Measurements from ENCODE around the gene PDE4C. TPM values are rescaled to one million over a fixed set of nuclear protein-coding genes. Genes with fewer than 3 reads are reported as not detected.

PDE4C gene
- total and polyA plus RNA-seq, 9 of the 15 experiments (the other 6 are each of a cell fraction or from before 2014, with no cell fraction given): 0.04 to 0.91 (median 0.20) TPM; not detected in 1

GRCh38 chr19:18223860-18224524 lies 2.2 kb downstream of the PDE4C start (continued):
- TF ChIP-seq CUX1 (CRISPR knock-in tag; IDR thresholded peaks at IDR 0.05): no peak
- 0 out of 2 replicates have a peak, but pooled peaks have one; percentile 16 for TF ChIP-seq TAF7 (tag; IDR thresholded peaks at IDR 0.05)
- TF ChIP-seq SMAD4 (CRISPR knock-in tag; conservative IDR thresholded peaks at IDR 0.05): peak; percentile 82
- TF ChIP-seq MAX (CRISPR knock-in tag; IDR thresholded peaks at IDR 0.05): peak; percentile 72
- TF ChIP-seq ZBTB33 (CRISPR knock-in tag; IDR thresholded peaks at IDR 0.05): peak; percentile 70
- no peak for TF ChIP-seq GATA2 (CRISPR knock-in tag; IDR thresholded peaks at IDR 0.05)
- TF ChIP-seq MIER1 (IDR thresholded peaks at IDR 0.05; ENCODE audit: low read depth): peak; percentile 77
- TF ChIP-seq RAD21 (CRISPR knock-in tag; conservative IDR thresholded peaks at IDR 0.05 in 1 of 2, IDR thresholded peaks at IDR 0.05 in 1 of 2): 0 out of 4 replicates have a peak, but pooled peaks have one; percentile 4 to 6
- peak; percentile 89 for TF ChIP-seq GABPB1 (CRISPR knock-in tag; IDR thresholded peaks at IDR 0.05)
- TF ChIP-seq HCFC1 (IDR thresholded peaks at IDR 0.05; ENCODE audit: low read depth, low read length): peak; percentile 61; the same call in 1 of the 2 replicates
- peak; percentile 26; the same call in 1 of the 2 replicates for TF ChIP-seq SAFB (IDR thresholded peaks at IDR 0.05; ENCODE audit: borderline replicate concordance, low read depth, low read length)
- TF ChIP-seq BCOR (IDR thresholded peaks at IDR 0.05): peak; percentile 91
- peak in 1 of 2 experiments; percentile 37; a peak in 2 of 4 replicates for TF ChIP-seq TBL1XR1 (IDR thresholded peaks at IDR 0.05; ENCODE audit: low read length in 2 of 2)
- TF ChIP-seq RREB1 (CRISPR knock-in tag; IDR thresholded peaks at IDR 0.05): 0 out of 2 replicates have a peak, but pooled peaks have one; percentile 65
